Measurements from ENCODE around the gene ATG5.

ATG5 gene

GRCh38 chr6:106220485-106220884 lies 105.1 kb downstream of the ATG5 start:
- no peak for DNase-seq (ENCODE audit: low read depth)

- DNase-seq (ENCODE audit: low read depth) = no peak
Observed at GRCh38 chr6:106216527-106216926, 109.0 kb downstream of the ATG5 start.

GRCh38 chr6:106215608-106216007 lies 110.0 kb downstream of the ATG5 start:
- no peak for DNase-seq (ENCODE audit: low read depth)

- DNase-seq (ENCODE audit: low read depth) = no peak
Observed at GRCh38 chr6:106214531-106214930, 111.0 kb downstream of the ATG5 start.

- DNase-seq (ENCODE audit: low read depth) = no peak
Observed at GRCh38 chr6:106213660-106214289, 111.8 kb downstream of the ATG5 start.

- DNase-seq (ENCODE audit: low read depth) = no peak
Observed at GRCh38 chr6:106212576-106212975, 113.0 kb downstream of the ATG5 start.

- DNase-seq (ENCODE audit: low read depth) = no peak
Observed at GRCh38 chr6:106206905-106207304, 118.7 kb downstream of the ATG5 start.

GRCh38 chr6:106204961-106205360 lies 120.6 kb downstream of the ATG5 start:
- DNase-seq (ENCODE audit: low read depth) = no peak

GRCh38 chr6:106199998-106200397 lies 125.6 kb downstream of the ATG5 start:
- no peak for DNase-seq (ENCODE audit: low read depth)

GRCh38 chr6:106199331-106199730 lies 126.2 kb downstream of the ATG5 start:
- no peak for DNase-seq (ENCODE audit: low read depth)

- DNase-seq (ENCODE audit: low read depth) = no peak
Observed at GRCh38 chr6:106197441-106197840, 128.1 kb downstream of the ATG5 start.

GRCh38 chr6:106194949-106195921 lies 130.3 kb downstream of the ATG5 start:
- DNase-seq (ENCODE audit: low read depth) = no peak

GRCh38 chr6:106192824-106193223 lies 132.7 kb downstream of the ATG5 start:
- DNase-seq (ENCODE audit: low read depth) = no peak

- no peak for DNase-seq (ENCODE audit: low read depth)
Observed at GRCh38 chr6:106188104-106188794, 137.3 kb downstream of the ATG5 start.

- DNase-seq (ENCODE audit: low read depth) = no peak
Observed at GRCh38 chr6:106187424-106187982, 138.1 kb downstream of the ATG5 start.

GRCh38 chr6:106186714-106187113 lies 138.8 kb downstream of the ATG5 start:
- DNase-seq (ENCODE audit: low read depth) = no peak

- DNase-seq (ENCODE audit: low read depth) = no peak
Observed at GRCh38 chr6:106186172-106186571, 139.4 kb downstream of the ATG5 start.

GRCh38 chr6:106185615-106186014 lies 139.9 kb downstream of the ATG5 start:
- DNase-seq (ENCODE audit: low read depth) = no peak

- no peak for DNase-seq (ENCODE audit: low read depth)
Observed at GRCh38 chr6:106184629-106185028, 140.9 kb downstream of the ATG5 start.

GRCh38 chr6:106183430-106183829 lies 142.1 kb downstream of the ATG5 start:
- DNase-seq (ENCODE audit: low read depth) = no peak

GRCh38 chr6:106182455-106182854 lies 143.1 kb downstream of the ATG5 start:
- no peak for DNase-seq (ENCODE audit: low read depth)

- DNase-seq (ENCODE audit: low read depth) = no peak
Observed at GRCh38 chr6:106181664-106182418, 143.7 kb downstream of the ATG5 start.
